ENCODE results near the gene PRR9.

- no peak for TF ChIP-seq CTCF (IDR thresholded peaks at IDR 0.05)
- no peak for TF ChIP-seq POLR2A (IDR thresholded peaks at IDR 0.05)
- no peak for TF ChIP-seq POLR2AphosphoS5 (IDR thresholded peaks at IDR 0.05)
- TF ChIP-seq EP300 (IDR thresholded peaks at IDR 0.05) = no peak
Observed at GRCh38 chr1:153261281-153262069, 44.1 kb downstream of the PRR9 start.
